ENCODE results near the gene CHRM4.

CHRM4 gene

GRCh38 chr11:46338988-46339666, 52.4 kb downstream of the CHRM4 start:
- in situ Hi-C loops (cut with MboI; ENCODE audit: low pct_unique_long_range_greater_than_20kb, low sequenced_read_pairs, unreplicated experiment): no loop called here
- no peak for TF ChIP-seq CTCF (IDR thresholded peaks at IDR 0.05; ENCODE audit: extremely low read depth, insufficient read depth, missing control alignments)
- no peak for DNase-seq (ENCODE audit: low spot score)

GRCh38 chr11:46338636-46338987, 53.0 kb downstream of the CHRM4 start:
- no peak for TF ChIP-seq CTCF (IDR thresholded peaks at IDR 0.05; ENCODE audit: extremely low read depth, insufficient read depth, missing control alignments)
- in situ Hi-C loops (cut with MboI; ENCODE audit: low pct_unique_long_range_greater_than_20kb, low sequenced_read_pairs, unreplicated experiment): no loop called here
- no peak for DNase-seq (ENCODE audit: low spot score)

- DNase-seq (ENCODE audit: low spot score): no peak
- TF ChIP-seq CTCF (IDR thresholded peaks at IDR 0.05; ENCODE audit: extremely low read depth, insufficient read depth, missing control alignments): no peak
- in situ Hi-C loops (cut with MboI; ENCODE audit: low pct_unique_long_range_greater_than_20kb, low sequenced_read_pairs, unreplicated experiment): no loop called here
Observed at GRCh38 chr11:46337626-46338345, 53.8 kb downstream of the CHRM4 start.

GRCh38 chr11:46336563-46337180, 54.9 kb downstream of the CHRM4 start:
- no peak for TF ChIP-seq CTCF (IDR thresholded peaks at IDR 0.05; ENCODE audit: extremely low read depth, insufficient read depth, missing control alignments)
- no peak for DNase-seq (ENCODE audit: low spot score)
- in situ Hi-C loops (cut with MboI; ENCODE audit: low pct_unique_long_range_greater_than_20kb, low sequenced_read_pairs, unreplicated experiment): no loop called here

- in situ Hi-C loops (cut with MboI; ENCODE audit: low pct_unique_long_range_greater_than_20kb, low sequenced_read_pairs, unreplicated experiment): no loop called here
- TF ChIP-seq CTCF (IDR thresholded peaks at IDR 0.05; ENCODE audit: extremely low read depth, insufficient read depth, missing control alignments): no peak
- no peak for DNase-seq (ENCODE audit: low spot score)
Observed at GRCh38 chr11:46335890-46336562, 55.5 kb downstream of the CHRM4 start.

- DNase-seq (ENCODE audit: low spot score): no peak
- no peak for TF ChIP-seq CTCF (IDR thresholded peaks at IDR 0.05; ENCODE audit: extremely low read depth, insufficient read depth, missing control alignments)
- in situ Hi-C loops (cut with MboI; ENCODE audit: low pct_unique_long_range_greater_than_20kb, low sequenced_read_pairs, unreplicated experiment): no loop called here
Observed at GRCh38 chr11:46335271-46335670, 56.3 kb downstream of the CHRM4 start.
